ENCODE results near the gene CNTNAP5.

DNA sequence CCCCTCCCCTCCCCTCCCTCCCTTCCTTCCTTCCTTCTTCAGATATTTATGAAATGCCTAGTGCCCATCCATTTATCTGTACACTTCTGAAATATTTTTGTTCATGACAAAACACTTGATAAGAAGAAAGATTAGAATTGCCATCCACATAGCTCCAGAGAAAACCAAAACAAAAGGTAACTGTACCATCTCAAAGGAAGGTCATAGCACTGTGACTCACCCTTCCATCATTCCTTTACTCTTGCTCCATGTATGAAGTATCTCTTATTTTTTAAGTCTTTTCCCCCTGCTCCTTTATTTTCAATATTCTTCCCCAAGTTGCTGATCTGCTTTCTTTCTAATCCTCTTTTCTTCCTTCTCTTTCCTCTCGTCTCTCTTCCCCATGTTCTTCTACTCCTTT, 9.9 kb downstream of the CNTNAP5 start:
- TF ChIP-seq, protein P1, sequence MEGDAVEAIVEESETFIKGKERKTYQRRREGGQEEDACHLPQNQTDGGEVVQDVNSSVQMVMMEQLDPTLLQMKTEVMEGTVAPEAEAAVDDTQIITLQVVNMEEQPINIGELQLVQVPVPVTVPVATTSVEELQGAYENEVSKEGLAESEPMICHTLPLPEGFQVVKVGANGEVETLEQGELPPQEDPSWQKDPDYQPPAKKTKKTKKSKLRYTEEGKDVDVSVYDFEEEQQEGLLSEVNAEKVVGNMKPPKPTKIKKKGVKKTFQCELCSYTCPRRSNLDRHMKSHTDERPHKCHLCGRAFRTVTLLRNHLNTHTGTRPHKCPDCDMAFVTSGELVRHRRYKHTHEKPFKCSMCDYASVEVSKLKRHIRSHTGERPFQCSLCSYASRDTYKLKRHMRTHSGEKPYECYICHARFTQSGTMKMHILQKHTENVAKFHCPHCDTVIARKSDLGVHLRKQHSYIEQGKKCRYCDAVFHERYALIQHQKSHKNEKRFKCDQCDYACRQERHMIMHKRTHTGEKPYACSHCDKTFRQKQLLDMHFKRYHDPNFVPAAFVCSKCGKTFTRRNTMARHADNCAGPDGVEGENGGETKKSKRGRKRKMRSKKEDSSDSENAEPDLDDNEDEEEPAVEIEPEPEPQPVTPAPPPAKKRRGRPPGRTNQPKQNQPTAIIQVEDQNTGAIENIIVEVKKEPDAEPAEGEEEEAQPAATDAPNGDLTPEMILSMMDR (IDR thresholded peaks at IDR 0.05; ENCODE audit: low read depth, low read length) = no peak
- TF ChIP-seq, protein P2, sequence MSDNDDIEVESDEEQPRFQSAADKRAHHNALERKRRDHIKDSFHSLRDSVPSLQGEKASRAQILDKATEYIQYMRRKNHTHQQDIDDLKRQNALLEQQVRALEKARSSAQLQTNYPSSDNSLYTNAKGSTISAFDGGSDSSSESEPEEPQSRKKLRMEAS (IDR thresholded peaks at IDR 0.05; ENCODE audit: low read depth, low read length) = no peak
- TF ChIP-seq POLR2A (IDR thresholded peaks at IDR 0.05; ENCODE audit: extremely low read depth, insufficient read length) (no peak), MYC (IDR thresholded peaks at IDR 0.05; ENCODE audit: low read depth, low read length) (no peak)
